Dermis microvascular lymphatic vessel endothelial cell (primary cell): ENCODE results near the gene KIF26B. TPM values are rescaled to one million over a fixed set of nuclear protein-coding genes. Genes with fewer than 3 reads are reported as not detected.

Experiments used
- DNase-seq, 2 donors: peaks; one replicate each; pipeline versions ENCODE4 v3.0.0 to v3.0.0-alpha.2; 2010; ENCODE audit warnings: low read depth in 2 of 2
- total RNA-seq: library from RNA; depleted of rRNA; stranded (reverse); fragments of >200 nt; gene quantifications from 2 replicates; pipeline ENCODE4 v1.2.1, GENCODE V29; 2014

The KIF26B gene
- total RNA-seq, 1 donor from 2014 or later, result 1.3 TPM

DNA sequence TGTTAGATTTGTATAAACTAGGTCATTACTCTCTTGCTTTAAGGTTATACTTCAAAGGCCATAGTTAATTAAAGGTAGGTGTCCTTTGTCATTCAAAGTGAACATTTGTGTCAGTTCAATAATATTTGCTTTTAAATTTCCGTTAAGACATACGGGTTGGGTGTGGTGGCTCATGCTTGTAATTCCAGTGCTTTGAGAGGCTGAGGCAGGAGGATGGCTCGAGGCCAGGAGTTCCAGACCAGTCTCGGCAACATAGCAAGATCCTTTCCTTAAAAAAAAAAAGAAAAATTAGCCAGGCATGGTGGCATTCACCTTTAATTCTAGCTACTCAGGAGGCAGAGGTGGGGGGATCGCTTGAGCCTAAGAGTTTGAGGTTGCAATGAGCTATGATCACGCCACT is 80.4 kb downstream of the KIF26B start:
- no peak for DNase-seq

DNA sequence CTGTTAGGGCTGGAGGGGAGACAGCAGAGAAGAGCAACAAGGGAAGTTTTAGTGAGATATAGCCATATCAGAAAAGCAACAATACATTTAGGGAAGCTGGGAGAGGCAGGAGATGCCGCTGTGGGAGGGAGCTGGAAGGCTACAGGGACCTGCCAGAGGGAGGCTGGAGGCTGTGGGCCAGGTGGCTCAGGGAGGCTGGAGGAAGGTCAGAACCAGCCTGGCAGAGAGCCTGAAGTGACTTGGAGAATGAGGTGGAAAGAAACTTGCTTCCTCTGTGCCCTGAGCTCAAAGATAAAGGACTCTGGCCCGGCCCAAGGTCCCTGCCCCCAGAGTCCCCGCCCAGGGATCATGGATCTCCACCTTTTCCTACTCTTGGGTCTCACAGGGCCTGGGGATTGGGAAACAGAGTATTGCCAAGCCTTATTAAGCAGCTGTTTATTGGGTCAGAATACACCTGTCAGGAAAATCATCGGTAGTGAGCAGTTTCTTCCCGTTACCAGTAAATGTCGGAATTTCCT is 85.9 kb downstream of the KIF26B start:
- no peak for DNase-seq

DNA sequence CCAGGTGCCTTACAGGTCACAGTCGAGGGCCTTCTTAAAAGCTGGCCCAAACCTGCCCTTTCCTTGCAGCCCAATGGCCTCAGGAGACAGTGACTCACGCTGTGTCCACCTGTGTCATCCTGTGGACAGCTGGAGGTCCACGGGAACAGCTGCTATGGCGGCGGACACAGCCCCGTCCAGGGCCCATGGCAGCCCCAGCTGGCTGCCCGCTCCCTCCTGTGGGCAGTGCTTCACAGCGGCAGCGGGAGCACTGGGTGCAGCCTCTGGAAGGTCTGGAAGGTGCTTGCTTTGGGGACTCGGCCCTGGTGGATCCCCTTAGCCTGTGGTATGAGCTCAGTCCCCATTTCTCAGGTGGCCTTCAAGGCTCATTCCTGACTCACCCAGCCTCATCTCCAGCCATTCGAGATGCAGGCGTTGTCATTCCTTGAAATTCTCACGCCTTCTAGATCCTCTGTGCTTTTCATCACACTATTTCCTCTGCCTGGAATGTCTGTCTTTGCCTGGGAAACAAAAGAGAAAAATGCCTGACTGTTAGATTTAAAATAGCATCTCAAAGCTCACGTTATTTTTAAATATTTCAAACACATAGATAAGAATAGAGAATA is 86.8 kb downstream of the KIF26B start:
- no peak for DNase-seq

DNA sequence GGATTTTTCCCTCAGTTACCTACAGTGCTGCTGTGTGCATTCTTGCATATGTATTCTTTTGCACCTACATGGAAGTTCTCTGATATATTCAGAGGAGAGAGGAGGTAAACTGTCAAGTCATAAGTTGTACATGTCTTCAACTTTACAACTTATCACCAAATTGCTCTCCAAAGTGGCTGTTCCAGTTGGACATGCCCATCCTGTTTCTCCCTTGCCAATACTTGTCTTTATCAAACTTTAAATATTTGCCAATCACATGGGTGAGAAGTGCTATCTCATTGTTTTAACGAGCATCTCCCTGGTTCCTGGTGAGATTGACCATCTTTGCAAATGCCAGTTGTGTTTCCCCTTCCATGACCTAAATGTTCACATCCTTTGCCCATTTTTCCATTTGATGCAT is 88.2 kb downstream of the KIF26B start:
- no peak for DNase-seq

DNA sequence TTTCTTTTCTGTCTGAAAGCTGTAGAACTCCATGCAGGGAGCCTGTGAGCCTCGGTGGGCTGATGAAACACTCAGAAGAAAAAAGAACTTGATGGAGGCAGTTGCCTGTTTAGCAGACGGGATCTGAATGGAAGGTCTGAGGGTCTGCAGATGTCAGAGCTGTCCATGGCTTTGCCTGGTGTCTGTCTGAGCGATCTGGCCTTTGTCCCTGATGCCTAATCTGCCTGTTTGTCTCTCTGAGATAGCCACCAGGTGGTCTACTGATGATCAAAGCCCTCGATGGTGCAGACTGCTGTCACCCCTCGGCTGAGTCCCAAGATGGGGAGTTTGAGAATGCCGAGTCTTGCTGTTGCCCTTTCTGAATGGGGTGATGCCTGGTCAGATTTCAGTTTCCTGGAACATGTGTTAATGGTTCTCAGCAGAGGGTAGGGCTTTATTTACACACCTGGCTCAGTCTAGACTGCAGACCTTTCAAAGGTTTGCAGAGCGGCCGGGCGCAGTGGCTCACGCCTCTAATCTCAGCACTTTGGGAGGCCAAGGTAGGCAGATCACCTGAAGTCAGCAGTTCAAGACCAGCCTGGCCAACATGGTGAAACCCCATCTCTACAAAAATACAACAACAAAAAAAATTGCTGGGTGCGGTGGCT is 90.4 kb downstream of the KIF26B start:
- DNase-seq, result no peak

DNA sequence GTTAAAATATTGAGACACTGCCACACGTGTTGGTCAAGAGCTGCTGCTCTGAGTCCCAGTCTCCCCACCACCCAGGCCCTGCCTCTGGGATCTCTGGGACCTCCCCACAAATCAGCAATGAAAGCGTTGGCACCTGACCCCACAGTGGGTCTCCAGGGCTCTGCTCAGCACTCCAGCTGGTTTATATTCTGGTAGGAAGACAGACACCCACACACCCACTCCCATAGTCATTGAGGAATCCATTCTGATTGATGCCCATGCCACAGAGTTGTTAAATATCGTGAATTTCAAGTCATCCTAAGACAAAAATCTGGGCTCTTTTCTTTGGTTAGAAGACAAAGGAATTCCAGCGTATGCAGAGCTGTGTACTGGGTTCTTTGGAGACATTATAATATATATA is 91.6 kb downstream of the KIF26B start:
- DNase-seq, result no peak

DNA sequence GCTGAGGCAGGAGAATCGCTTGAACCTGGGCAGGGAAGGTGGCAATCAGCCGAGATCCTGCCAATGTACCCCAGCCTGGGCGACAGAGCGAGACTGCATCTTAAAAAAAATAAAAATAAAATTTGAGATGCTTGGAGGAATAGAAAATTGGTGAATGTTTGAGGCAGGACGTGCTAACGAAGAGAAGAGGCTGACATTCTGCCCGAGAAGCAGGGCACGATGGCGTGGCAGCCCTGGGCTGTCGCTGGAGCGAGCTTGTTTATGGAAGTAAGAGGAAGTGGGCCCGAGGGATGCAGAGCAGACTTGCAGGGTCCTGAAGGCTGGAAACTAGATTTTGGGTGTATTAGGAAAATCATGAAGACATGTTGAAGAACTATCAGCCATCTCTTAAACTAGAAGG is 92.6 kb downstream of the KIF26B start:
- no peak for DNase-seq

DNA sequence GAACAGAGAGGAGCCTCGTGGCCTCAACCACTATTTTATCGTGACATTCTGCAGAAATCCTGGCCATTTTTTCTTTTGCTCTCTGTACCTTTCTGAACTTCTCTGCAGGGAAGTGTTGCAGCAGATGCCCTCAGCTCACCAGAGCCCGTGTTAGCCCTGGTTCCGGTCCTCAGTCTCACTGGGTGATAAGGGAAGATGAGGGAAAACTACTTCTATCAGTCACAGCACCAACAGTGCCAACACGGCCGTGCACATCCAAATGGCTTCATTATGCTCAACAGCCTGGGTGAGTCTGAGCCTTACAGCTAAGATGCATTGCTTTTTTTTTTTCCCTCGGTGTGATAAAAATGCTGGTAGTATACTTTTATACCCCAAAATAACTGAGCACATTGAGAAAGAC is 93.0 kb downstream of the KIF26B start:
- no peak for DNase-seq

DNA sequence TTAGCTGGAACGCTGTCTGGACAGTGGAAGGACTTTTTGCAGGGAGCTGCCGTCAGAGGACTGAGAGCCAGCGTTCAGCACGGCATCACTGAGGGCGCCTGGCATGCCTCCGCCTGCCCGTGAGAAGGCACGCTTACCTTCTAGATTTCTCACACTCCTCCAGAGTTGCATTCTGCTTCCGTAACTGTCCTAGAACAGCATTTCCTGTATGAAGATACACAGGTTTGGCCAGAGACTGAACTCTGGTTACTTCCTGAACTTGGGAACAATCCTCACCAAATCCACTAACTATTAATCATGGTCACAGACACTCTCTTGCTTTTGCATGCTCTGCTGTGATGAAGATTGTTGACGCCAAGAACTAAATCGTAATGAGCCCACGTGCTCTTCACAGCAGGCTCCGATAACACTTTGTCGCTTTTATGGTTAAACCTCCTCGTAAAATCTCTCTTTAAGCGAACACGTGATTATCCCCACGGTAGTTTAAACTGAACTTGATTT is 93.5 kb downstream of the KIF26B start:
- no peak for DNase-seq

DNA sequence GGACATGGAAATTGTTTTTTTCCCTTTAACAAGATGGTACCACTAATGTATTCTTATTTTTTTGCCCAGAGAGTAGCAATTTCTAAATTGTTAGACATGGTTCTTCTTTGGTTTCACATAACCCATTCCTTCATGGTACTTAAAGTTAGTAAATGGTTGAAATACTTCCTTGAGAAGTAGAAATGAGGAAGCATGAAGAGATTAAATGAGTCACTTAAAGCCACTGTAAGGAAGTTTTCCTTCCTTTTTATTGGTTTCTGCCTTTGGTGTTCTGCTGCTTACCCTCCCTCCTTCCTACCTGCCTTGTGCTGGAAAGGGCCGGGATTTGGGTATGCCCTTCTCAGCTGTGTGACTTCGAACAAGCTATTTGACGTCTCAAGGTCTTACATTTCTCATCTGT is 101.0 kb downstream of the KIF26B start:
- no peak for DNase-seq

DNA sequence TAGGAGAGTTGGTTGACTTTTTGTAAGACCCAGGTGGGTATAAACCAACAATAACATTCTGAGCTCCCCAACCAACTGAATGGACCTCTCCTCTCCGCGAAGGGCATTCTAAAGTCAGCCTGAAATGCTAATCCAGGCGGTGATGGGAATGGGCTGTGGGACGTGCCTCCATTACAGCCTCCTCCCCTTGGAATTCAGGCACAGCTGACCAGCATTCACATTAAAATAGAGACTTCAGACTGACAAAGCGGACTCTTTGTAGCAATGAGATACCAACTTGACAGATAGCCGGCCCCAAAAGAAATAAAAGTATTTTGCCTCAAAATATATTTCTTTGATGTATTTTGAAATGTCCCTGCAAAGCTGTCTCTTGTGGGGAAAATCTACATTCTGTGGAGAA is 101.7 kb downstream of the KIF26B start:
- DNase-seq, result no peak

DNA sequence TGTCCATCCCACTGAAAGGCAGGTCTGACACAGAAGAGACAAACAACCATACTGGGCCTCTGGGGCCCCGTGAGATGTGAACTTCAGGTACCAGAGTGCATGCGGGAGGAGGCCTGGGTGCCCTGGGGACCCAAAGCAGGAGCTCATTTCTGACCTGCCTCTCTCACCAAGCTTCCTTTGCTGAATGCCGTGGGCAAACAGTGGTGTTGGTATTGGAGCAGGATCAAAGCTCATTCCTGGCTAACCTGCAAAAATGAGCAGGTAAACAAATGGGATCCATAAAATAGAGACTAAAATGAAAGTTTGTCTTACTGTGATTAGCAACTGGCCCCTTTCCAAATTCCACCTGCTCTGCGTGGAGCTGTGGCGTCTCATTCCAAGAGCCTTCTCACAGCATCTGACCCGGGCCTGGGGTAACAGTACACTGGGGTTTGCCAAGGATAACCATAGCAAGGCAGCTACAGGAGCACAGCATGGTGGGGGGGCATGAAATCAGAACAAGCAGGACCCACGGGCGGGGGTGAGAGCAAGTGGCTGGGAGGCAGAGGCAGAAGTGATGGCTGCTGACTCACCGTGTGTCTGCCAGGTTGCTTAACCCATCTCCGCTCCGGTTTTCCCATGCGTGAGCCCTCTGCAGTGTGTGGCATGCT is 103.6 kb downstream of the KIF26B start:
- peak in 1 of 2 donors; percentile 21 for DNase-seq

DNA sequence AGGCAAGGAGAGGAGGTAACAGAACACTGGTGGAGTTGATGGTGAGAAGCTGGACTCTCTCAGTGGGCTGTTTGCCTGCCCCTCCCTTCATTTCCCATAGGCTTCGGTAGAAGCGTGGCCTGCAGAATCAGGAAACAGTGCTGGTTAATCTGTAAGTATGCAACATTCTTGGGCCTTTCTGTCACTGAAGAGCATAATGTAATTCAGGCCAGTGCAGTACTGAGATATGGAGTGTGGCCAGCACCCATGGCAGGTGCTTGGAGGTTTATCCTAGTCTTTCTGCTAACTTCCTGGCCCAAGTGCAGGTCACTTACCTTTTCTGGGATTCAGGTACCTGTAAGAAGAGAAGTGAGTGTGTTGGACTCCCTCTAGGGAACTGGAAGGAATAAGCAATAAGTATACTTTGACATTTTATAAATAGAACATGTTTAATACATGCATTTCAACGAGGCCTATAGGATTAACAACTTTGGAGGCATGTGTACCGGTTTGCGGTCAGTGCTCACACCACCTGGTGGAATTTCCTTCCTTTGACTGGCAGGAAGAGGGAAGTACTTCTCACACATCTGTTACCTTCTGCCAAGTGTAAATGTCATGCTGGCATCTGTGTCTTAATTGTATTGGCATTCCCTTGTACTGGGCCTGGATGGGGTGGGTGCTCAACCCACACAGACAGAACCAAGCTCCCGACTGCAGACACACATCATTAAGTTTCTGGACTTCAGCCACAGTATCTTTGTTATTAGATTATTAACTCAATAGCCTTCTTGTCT is 105.5 kb downstream of the KIF26B start:
- DNase-seq, result no peak

DNA sequence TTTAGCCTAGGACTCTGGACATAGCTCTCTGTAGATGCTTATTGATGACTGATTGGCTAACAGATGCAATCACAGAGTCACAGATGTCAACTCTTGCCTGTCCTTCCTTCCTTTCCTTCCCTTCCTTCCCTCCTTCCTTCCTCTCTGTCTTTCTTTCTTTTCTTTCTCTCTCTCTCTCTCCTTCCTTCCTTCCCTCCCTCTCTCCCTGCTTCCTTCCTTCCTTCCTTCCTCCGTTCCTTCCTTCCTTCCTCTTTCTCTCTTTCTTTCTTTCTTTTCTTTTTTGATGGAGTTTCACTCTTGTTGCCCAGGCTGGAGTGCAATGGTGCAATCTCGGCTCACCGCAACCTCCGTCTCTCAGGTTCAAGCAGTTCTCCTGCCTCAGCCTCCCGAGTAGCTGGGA is 106.1 kb downstream of the KIF26B start:
- DNase-seq, result no peak

DNA sequence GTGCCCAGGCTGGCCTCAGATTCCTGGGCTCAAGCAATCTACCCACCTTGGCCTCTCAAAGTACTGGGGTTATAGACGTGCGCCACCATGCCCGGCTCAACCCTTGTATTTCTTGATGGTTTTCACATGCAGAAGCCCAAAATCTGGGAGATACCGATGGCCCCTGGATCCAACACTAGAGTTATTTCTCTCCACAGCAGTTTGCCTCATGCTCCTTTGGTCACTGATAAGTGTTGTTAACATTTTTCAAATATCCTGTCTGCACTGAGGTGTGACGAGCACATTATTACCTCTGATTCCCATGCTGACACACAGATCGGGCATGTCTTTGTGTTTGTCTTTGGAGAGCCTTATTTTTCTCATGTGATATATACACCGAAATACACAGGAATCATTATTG is 107.0 kb downstream of the KIF26B start:
- DNase-seq, result no peak

DNA sequence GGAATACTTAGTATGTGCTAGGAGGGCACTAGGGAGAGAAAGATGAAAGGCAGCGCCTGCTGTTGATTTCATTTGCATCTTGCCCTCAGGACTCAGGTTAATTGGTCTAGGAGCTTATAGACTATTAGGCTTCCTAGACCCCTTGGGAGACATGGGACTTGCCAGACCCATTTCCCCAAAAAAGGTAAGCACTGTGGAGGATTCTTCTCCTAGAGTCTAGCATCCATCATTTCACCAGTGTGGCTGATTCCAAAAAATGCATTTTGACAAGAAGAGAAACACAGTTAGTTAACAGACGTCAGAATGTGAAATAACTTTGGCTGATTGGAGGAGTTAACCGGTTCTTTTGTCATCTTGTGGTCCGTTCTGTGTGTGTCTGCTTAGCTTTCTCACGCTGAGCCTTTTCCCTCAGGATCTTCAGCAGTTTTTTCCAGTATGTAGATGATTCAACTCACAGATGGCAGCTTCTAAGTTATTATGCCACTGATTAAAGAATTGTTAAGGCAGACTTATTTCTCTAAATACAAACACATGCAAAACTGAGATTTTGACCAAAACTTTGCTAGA is 108.8 kb downstream of the KIF26B start:
- DNase-seq, result no peak

DNA sequence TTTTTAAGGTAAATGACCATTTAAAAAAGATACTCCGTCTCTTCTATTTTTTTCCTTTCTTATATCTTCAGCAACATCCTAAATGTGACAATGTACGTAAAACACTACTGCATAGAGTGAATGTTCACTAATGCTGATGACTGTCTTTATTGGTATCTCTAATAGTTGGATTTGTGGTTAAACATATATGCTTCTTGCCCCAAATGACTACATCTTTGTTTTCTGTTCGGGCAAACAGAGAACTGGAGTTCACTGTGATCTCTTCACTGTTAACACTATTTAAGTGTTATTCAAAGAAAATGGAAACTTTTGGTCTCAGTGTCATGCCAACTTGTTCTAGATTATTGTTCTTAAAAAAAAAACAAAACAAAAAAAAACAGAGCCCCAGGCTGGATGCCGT is 109.4 kb downstream of the KIF26B start:
- DNase-seq, result no peak

DNA sequence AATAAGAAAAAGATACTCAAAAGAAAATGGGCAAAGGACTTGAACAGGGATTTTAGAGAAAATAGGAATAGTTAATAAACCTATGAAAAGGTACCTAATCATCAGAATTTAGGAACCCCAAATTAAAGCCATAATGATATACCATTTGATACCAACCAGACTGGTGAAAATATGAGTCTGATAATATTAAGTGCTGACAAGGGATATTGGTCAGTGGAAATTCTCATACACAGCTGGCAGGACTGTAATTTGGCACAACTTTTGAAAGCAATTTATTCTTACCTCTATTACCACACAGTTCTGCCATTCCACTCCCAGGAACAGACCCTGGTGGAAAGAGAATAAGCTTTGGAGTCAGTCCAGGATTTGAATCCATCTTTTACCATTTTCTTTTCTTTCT is 111.3 kb downstream of the KIF26B start:
- no peak for DNase-seq

DNA sequence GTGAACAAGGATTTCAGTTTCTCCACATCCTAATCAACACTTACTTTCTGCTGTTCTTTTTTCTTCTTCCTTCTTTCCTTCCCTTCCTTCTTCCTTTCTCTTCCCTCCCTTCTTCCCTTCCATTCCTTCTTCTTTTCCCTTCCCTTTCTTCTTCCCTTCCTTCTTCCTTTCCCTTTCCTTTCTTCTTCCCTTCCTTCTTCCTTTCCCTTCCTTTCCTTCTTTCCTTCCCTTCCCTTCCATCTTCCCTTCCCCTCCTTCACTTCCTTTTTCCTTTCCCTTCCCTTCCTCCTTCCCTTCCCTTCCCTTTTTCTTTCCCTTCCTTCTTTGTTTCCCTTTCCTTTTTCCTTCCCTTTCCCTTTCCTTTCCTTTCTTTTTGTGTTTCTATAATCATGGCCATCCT is 115.3 kb downstream of the KIF26B start:
- no peak for DNase-seq

DNA sequence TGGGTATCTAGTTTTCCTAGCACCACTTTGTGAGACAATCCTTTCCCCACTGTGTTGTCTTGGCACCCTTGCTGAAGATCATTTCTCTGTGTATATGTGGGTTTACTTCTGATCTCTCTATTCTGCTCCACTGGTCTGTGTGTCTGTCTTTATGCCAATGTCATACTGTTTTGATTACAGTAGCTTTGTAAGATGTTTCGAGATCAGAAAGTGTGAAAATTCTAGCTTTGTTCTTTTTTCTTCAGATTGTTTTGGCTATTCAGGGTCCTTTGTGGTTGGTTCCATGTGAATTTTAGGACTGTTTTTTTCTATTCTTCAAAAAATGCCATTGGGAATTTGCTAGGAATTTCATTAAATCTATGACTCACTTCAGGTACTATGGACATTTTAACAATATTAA is 116.2 kb downstream of the KIF26B start:
- no peak for DNase-seq

DNA sequence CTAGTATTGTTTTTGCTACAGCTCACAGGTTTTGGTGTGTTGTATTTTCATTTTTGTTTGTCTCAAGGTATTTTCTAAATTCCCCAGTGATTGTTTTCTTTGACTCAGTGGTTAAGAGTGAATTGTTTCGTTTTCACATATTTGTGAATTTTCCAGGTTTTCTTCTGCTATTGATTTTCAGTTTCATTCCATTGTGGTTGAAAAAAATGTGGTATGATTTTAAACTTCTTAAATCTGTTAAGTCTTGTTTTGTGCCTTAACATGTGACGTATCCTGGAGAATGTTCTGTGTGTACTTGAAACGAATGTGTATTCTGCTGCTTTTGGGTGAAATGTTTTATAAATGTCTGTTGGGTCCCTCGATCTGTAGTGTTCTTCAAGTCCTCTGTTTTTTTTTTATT is 117.9 kb downstream of the KIF26B start:
- DNase-seq, result no peak

DNA sequence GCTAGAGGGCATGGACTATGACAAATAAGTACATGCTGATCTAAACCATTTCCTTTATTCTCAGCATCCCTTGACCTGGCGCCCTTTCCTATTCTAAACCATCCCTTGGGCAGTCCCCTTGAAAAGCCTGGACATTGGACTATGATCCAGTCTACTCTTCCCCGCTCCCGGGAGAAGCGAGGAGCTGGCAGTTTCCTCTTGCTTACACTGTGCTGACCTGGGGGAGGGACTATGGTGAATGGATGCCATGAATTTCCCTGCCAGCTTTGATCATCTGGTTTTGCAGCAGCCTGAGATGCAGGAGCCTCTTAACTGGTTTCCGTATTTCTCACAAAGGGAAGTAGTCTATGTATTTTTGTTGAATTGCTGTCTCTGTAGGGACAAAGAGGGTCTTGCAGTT is 121.7 kb downstream of the KIF26B start:
- no peak for DNase-seq
